Measurements from ENCODE around the gene HOXD1. TPM values are rescaled to one million over a fixed set of nuclear protein-coding genes. Genes with fewer than 3 reads are reported as not detected.

HOXD1 gene
- total RNA-seq, 4 donors from 2014 or later, result 0.44 to 1.8 (median 0.63) TPM; not detected in 1

GRCh38 chr2:176206136-176206535 is 17.7 kb downstream of the HOXD1 start:
- Histone ChIP-seq H3K36me3 (no peaks in the 10 kb centered on the region), H3K27me3 (peaks cover 0 to 10% of the 10 kb centered on the region in 2 donors), H3K4me1 (no peaks in the 10 kb centered on the region), H3K9me3 (peaks cover 0 to 14% (median 0%) of the 10 kb centered on the region in 4 donors), H3K27ac (no peak overlapping the region), H3K4me3 (no peak overlapping the region)
- TF ChIP-seq CTCF (IDR thresholded peaks at IDR 0.05) (no peak), POLR2A (IDR thresholded peaks at IDR 0.05) (no peak), EP300 (IDR thresholded peaks at IDR 0.05) (no peak)
- 96 to 99% methylated on average over 2 of the region's 2 CpGs for WGBS, 2 donors
- DNase-seq (ENCODE audit: low spot score in 2 of 2), result no peak

- H3K36me3 ChIP-seq, result no peaks in the 10 kb centered on the region
- no peaks in the 10 kb centered on the region for H3K4me1 ChIP-seq
- TF ChIP-seq CTCF (IDR thresholded peaks at IDR 0.05), result no peak
- TF ChIP-seq POLR2A (IDR thresholded peaks at IDR 0.05), result no peak
- TF ChIP-seq EP300 (IDR thresholded peaks at IDR 0.05), result no peak
- WGBS, 2 donors, result 53 to 67% methylated on average over 2 of the region's 2 CpGs
- H3K27ac ChIP-seq, result no peak overlapping the region
- peaks cover 0 to 14% (median 0%) of the 10 kb centered on the region in 4 donors for H3K9me3 ChIP-seq
- H3K27me3 ChIP-seq, result peaks cover 0 to 10% of the 10 kb centered on the region in 2 donors
- no peak overlapping the region for H3K4me3 ChIP-seq
- DNase-seq (ENCODE audit: low spot score in 2 of 2), result no peak
Measured at GRCh38 chr2:176206682-176207081, 18.2 kb downstream of the HOXD1 start.

- H3K27me3 ChIP-seq, result peaks cover 0 to 10% of the 10 kb centered on the region in 2 donors
- no peak for DNase-seq (ENCODE audit: low spot score in 2 of 2)
- no peak overlapping the region for H3K4me3 ChIP-seq
- no peaks in the 10 kb centered on the region for H3K4me1 ChIP-seq
- H3K9me3 ChIP-seq, result no peaks in the 10 kb centered on the region
- TF ChIP-seq EP300 (IDR thresholded peaks at IDR 0.05) (no peak), POLR2A (IDR thresholded peaks at IDR 0.05) (no peak), CTCF (IDR thresholded peaks at IDR 0.05) (no peak)
- WGBS, 2 donors, result 75 to 87% methylated on average over 1 of the region's 1 CpG
- H3K27ac ChIP-seq, result no peak overlapping the region
- H3K36me3 ChIP-seq, result no peaks in the 10 kb centered on the region
Measured at GRCh38 chr2:176211110-176211509, 22.6 kb downstream of the HOXD1 start.

GRCh38 chr2:176212276-176212675 is 23.8 kb downstream of the HOXD1 start:
- DNase-seq (ENCODE audit: low spot score in 2 of 2), result no peak
- Histone ChIP-seq H3K27ac (no peak overlapping the region), H3K4me1 (no peaks in the 10 kb centered on the region), H3K36me3 (no peaks in the 10 kb centered on the region), H3K9me3 (no peaks in the 10 kb centered on the region), H3K4me3 (no peak overlapping the region), H3K27me3 (peaks cover 0 to 10% of the 10 kb centered on the region in 2 donors)
- TF ChIP-seq CTCF (IDR thresholded peaks at IDR 0.05), result no peak
- no peak for TF ChIP-seq EP300 (IDR thresholded peaks at IDR 0.05)

GRCh38 chr2:176213406-176213805 is 24.9 kb downstream of the HOXD1 start:
- Histone ChIP-seq H3K27me3 (peaks cover 0 to 10% of the 10 kb centered on the region in 2 donors), H3K4me1 (no peaks in the 10 kb centered on the region), H3K27ac (no peak overlapping the region), H3K36me3 (no peaks in the 10 kb centered on the region), H3K4me3 (no peak overlapping the region), H3K9me3 (no peaks in the 10 kb centered on the region)
- TF ChIP-seq POLR2A (IDR thresholded peaks at IDR 0.05) (no peak), CTCF (IDR thresholded peaks at IDR 0.05) (no peak), EP300 (IDR thresholded peaks at IDR 0.05) (no peak)
- WGBS, 2 donors, result 11 to 12% methylated on average over 1 of the region's 1 CpG
- DNase-seq (ENCODE audit: low spot score in 2 of 2), result no peak

Measured in tibial nerve (tissue), 4 donors.